Effector CD8-positive, alpha-beta T cell (primary cell): ENCODE measurements around the gene NAA38.
"Not testable (repeated sequence)": the region's sequence is repeated elsewhere in the genome, so short reads cannot be mapped to it uniquely, and the experiment has no call there.

ENCODE experiments used
- DNase-seq: peaks from one replicate; lab custom pipeline; 2025; lab: John Stamatoyannopoulos, UW

Gene NAA38

DNA sequence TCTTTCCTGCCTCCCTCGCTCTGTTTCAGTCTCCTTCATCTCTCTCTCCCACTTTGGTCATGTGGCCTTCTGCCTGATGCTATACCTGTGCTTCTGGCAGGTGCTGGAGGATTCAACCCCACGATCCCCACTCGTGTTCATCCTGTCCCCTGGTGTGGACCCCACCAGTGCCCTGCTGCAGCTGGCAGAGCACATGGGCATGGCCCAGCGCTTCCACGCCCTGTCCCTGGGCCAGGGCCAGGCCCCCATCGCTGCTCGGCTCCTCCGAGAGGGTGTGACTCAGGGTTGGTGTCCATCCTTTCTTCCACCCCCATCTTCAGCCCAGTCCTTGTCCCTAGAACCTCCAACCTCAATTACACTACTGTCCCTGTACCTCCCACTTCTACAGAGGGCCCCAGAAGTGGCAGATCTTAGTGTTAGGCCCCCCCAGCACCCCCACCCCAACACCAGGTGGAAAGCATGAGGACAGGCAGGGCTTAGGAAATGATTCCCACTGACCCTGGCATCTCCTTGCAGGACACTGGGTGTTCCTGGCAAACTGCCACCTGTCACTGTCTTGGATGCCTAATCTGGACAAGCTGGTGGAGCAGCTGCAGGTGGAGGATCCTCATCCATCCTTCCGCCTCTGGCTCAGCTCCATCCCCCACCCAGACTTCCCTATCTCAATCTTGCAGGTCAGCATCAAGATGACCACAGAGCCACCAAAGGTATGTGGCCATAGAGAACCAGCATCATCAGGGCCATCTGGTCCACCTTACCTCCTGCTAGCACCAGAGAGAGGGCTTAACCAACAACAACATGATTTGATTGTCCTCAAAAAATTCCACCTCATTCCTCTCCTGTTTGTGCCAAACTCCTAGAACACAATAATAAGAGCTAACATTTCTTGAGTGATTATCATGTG lies 33.1 kb downstream of the NAA38 start:
- no peak for DNase-seq

DNA sequence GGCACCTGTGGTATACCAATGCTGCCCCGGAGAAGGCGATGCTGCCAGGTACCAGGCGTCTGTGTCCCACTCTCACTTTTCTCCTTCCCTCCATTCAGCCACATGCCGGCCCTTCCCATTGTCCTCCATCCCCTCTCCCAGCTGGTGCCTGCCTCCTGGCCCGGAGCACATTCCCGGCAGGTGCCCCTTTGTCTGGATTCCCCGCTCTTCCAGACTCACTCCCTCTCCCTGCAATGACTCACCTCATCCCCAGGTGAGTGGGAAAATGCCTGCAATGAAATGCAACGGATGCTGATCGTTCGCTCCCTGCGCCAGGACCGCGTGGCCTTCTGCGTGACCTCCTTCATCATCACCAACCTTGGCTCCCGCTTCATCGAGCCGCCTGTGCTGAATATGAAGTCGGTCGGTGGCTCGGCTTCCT lies 33.8 kb downstream of the NAA38 start:
- DNase-seq: no peak

DNA sequence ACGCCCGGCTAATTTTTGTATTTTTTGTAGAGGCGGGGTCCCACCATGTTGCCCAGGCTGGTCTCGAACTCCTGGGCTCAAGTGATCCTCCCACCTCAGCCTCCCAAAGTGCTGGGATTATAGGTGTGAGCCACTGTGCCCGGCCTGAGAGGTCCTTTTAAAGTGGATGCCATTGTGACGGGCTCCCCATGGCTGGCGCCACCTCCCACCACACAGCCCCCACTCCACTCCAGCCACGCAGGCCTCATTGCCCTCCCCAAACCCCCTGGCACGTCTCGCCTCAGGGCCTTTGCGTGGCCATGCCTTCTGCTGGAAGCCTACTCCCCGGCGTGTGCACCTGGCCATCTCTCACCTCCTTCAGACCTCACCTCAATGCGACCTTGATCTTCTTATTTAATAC lies 35.2 kb downstream of the NAA38 start:
- DNase-seq: no peak

DNA sequence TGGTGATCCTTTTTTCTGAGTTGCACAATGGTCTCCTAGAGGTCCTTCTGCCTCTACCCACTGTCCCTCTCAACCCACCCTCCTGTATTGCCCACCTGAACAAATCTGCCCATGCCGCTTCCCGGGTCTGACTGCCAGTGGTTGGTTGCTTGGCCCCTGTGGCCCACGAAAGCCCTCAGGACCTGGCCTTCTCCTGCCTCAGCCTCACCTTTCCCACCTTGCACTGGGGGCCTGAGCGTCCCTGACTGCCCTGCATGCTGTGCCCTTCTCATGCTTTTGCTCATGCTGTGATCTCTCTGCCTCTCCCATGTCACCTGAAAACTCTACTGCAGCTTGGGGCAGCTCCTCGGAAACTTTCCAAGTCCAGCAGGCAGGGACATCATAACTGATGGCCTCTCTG lies 37.1 kb downstream of the NAA38 start:
- no peak for DNase-seq

DNA sequence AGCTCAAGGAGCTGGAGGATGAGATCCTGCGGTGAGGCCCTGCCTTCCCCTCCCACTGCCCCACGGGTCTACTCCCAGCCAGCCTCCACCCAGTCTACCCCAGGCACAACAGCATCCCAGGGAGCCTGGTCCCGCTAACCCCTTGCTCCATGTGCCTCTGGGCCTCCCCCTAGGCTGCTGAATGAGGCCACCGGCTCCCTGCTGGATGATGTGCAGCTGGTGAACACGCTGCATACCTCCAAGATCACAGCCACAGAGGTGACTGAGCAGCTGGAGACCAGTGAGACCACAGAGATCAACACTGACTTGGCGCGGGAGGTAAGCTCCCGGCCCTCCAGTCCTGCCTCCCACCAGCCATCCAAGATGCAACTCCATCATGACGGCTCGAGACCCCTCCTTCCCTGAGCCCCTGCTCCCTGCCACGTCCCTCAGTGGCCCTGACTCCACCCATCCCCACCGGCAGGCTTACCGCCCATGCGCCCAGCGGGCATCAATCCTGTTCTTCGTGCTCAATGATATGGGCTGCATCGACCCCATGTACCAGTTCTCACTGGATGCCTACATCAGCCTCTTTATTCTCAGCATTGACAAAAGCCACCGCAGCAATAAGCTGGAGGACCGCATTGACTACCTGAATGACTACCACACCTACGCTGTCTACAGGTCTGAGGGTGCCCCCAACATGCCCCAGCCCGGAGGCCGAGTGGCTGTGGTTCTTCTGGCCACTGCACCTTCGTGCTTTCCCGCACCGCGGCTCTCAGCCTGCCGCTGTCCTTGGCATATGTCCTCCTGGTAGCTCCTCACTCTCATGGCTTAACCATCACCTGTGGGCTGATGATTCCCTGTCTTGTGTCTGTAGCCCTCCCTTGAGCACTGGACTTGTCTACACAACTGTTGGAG lies 38.4 kb downstream of the NAA38 start:
- no peak for DNase-seq

DNA sequence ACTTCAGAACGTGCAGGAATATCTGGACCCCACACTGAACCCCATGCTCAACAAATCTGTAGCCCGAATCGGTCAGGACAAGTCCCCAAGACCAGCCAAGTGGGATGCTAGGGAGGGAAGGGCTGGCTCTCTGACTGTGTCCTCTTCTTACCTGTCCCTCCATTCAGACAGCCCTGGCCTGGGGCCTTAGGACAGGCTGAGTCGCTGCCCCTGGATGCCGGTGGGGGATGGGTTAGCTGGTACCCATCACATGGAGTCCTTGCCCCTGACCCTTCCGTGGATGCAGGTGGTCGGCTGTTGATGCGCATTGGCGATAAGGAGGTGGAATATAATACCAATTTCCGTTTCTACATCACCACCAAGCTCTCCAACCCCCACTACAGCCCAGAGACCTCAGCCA lies 39.3 kb downstream of the NAA38 start:
- DNase-seq: no peak

DNA sequence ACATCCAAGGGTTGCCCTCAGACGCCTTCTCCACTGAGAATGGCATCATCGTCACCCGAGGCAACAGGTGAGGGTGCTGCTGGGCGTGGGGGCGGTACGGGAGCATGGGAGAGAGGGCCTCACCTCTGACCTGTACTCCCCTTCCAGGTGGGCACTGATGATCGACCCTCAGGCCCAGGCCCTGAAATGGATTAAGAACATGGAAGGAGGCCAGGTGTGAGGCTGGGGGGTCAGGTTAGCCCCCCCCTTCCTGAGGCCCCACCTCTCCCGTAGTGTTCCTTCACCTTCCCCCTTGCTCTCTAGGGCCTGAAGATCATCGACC lies 39.8 kb downstream of the NAA38 start:
- DNase-seq: no peak

DNA sequence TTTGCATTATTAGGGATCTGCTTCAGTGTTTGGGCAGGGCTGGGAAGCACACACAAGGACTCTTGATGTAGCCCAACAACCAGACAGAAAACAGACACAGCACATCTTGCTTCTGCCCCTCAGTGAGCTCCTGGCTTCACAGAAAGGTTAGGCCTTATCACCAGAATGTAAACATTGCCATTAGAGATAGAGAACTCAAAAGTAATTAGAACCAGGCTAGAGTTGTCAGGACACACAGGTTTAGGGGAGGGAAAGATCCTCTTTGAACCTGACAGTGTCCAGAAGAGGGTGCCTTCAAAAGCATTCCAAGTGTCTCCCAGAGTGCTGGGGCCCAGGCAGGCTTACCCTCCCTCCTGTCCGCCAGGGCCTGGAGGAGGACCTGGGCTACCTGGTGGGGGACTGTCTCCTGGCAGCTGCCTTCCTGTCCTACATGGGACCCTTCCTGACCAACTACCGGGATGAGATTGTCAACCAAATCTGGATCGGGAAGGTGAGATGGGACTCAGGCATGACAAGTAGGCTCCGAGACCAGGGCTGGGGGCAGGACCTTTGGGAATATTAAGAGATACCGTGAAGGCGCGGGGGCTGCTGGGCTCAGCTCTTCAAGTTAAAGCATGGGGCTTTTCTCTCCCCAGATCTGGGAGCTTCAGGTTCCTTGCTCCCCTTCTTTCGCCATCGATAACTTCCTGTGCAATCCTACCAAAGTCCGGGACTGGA lies 40.3 kb downstream of the NAA38 start:
- no peak for DNase-seq

DNA sequence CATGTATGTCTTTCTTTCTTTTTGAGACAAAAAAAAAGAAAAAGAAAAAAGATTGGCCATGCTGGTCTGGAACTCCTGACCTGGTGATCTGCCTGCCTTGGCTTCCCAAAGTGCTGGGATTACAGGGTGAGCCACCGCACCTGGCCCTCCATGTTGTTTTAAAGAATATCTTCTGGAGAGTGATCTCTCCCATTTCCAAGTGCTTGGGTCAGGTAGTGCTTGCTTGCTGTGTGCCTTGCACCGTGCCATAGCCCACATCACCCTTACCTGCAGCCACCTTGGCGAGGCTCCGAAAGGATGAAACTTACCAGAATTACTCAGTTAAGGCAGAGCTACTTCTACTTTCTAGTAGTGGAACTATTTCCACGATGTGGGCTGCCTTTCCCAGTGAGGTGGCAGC lies 42.4 kb downstream of the NAA38 start:
- no peak for DNase-seq

DNA sequence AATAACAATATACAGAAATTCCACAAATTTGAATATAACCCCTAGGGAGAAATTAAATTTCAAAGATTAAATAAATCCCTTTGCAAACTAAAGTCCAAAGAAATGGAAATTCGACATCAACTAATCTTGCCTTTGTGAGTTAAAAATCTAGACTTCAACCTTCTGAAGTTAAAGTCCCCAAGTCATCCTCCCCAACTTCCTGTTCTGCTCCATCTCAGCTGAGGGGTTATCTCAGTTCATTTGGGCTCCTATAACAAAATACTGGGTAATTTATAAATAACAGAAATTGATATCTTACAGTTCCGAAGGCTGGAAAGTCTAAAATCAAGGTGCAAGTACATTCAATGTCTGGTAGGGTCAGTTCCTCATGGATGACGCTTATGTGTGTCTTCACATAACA lies 46.1 kb downstream of the NAA38 start:
- DNase-seq: no peak

DNA sequence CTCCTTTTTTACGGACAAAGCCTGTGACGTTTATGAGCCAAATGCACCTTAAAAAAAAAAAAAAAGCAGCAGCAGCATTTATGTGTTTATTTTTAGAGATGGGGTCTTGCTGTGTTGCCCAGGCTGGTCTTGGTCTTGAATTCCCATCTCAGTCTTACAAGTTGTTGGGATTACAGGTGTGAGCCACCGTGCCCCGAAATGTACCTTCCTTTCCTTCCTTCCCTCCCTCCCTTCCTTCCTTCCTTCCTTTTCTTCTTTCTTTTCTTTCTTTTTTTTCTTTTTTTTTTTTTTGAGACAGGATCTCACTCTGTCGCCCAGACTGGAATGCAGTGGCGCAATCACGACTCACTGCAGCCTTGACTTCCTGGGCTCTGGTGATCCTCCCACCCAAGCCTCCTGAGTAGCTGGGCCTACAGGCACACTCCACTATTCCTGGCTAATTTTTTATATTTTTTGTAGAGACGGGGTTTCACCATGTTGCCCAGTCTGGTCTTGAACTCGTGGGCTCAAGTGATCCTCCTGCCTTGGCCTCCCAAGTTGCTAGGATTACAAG lies 47.5 kb downstream of the NAA38 start:
- not testable (repeated sequence) for DNase-seq

DNA sequence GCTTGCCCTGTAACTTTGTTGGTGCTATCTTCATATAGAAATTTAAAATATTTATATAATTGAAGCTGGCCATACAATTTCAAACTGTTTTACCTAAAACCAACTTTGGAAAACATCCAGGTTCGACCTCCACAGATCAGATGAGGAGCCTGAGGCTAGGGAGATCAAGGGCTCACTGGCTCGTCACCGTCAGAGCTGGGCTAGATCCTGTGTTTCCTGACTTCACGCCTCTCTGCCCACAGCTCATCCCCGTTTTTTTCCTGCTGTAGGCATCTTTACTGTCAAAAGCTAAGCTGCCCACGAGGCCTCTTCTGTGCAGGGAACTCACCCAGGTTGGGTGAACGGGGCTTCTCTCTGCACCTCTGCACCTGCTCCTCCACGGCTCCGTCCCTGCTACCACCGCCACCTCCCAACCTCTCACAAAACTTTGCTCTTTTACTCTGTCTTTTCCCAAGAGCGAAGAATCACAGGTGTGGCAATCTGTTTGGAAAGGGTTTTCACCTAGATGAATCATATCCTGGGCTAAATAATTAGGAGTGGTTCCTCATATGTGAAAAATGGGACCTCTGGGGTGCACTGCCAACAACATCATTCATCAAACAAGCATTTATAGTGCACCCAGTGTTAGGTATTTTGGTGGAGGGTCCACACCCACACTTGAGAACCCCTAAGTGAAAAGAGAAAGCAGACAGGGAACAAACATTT lies 48.1 kb downstream of the NAA38 start:
- no peak for DNase-seq

DNA sequence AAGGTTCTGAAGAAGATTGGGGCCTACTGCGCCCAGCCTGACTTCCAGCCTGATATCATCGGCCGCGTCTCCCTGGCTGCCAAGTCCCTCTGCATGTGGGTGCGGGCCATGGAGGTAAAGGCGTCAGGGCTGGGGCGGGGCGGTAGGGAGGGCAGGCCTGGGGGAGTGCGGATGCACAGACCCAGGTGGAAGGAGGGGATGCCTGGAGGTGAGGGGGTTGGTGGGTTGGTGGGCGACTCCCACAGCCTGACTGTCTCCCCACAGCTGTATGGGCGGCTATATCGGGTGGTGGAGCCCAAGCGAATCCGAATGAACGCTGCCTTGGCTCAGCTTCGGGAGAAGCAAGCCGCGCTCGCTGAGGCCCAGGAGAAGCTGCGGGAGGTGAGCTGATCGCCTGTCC lies 50.2 kb downstream of the NAA38 start:
- DNase-seq: no peak
